ENCODE data around the gene SLC41A2.

SLC41A2 gene

GRCh38 chr12:104928036-104928745 is 29.9 kb downstream of the SLC41A2 start:
- DNase-seq = no peak

- no peak for DNase-seq
Measured at GRCh38 chr12:104925501-104925900, 32.6 kb downstream of the SLC41A2 start.

- DNase-seq = no peak
Measured at GRCh38 chr12:104921340-104921739, 36.8 kb downstream of the SLC41A2 start.

GRCh38 chr12:104911942-104912341 is 46.1 kb downstream of the SLC41A2 start:
- DNase-seq = no peak

- DNase-seq = no peak
Measured at GRCh38 chr12:104910196-104910840, 47.8 kb downstream of the SLC41A2 start.

GRCh38 chr12:104909761-104910160 is 48.3 kb downstream of the SLC41A2 start:
- DNase-seq = no peak
